Panc1 (cell line): ENCODE data around the gene PAX5. TPM values are rescaled to one million over a fixed set of nuclear protein-coding genes. Genes with fewer than 3 reads are reported as not detected.

Experiments
- ATAC-seq: fragments of 200-7000 bp; cut with Tn5 transposase; 2 replicates; pipeline ENCODE4 v1.9.1; 2020; ENCODE audit warnings: mild to moderate bottlenecking, moderate library complexity
- BruUV-seq: library from RNA; stranded (reverse); fragments of 400-500 nt; replicated peaks from 2 replicates; lab custom pipeline; 2021; lab: Mats Ljungman, UMichigan
- CTCF ChIA-PET: fragments of 300-600 bp; sonication (Branson Sonifier 250); formaldehyde crosslinking; loops from one replicate; lab custom pipeline; 2022; ENCODE audit warnings: antibody characterized with exemption; lab: Charles Lee
- POLR2A ChIA-PET: fragments of 300-600 bp; sonication (Branson Sonifier 250); formaldehyde crosslinking; loops from one replicate; lab custom pipeline; 2022; ENCODE audit warnings: antibody characterized with exemption; lab: Charles Lee
- DNase-seq: peaks from one replicate; pipeline ENCODE4 v3.0.0-alpha.2; 2010; ENCODE audit warnings: low read depth, low spot score
- H3K27ac ChIP-seq: 2 replicates; pipeline ENCODE4 v1.5.1; 2011; ENCODE audit warnings: mild to moderate bottlenecking, low read length, inconsistent platforms
- H3K27me3 ChIP-seq: fragments of 200-500 bp; sonication (Bioruptor generic); 2 replicates; pipeline ENCODE4 v1.6.0; 2014; ENCODE audit warnings: low read length, inconsistent platforms; ENCODE audit not compliant: control insufficient read depth, insufficient read depth
- H3K36me3 ChIP-seq: fragments of 200-500 bp; sonication (Bioruptor generic); 2 replicates; pipeline ENCODE4 v1.5.1; 2014; ENCODE audit warnings: inconsistent platforms, mild to moderate bottlenecking, low read length, moderate library complexity; ENCODE audit not compliant: control insufficient read depth, insufficient read depth
- H3K4me1 ChIP-seq: 2 replicates; pipeline ENCODE4 v1.5.1; 2011; ENCODE audit warnings: inconsistent platforms, mild to moderate bottlenecking, low read length, moderate library complexity; ENCODE audit not compliant: control insufficient read depth, insufficient read depth
- H3K4me3 ChIP-seq, 2 experiments: 2 replicates each; pipeline ENCODE4 v1.5.1; 2011 to 2012; ENCODE audit warnings: low read depth in 2 of 2, low read length in 2 of 2, mild to moderate bottlenecking in 2 of 2, inconsistent platforms in 1 of 2, moderate library complexity in 1 of 2
- H3K9me3 ChIP-seq: fragments of 200-500 bp; sonication (Bioruptor generic); 2 replicates; pipeline ENCODE4 v1.5.1; 2014; ENCODE audit warnings: low read depth, mild to moderate bottlenecking, inconsistent platforms, low read length, moderate library complexity; ENCODE audit not compliant: control insufficient read depth, insufficient read depth
- POLR2AphosphoS5 ChIP-seq: IDR thresholded peaks from 2 replicates; pipeline ENCODE4 v1.6.1; 2012; ENCODE audit warnings: mild to moderate bottlenecking, low read depth, low read length, moderate library complexity
- SIN3A ChIP-seq: IDR thresholded peaks from 2 replicates; pipeline ENCODE4 v1.6.1; 2012; ENCODE audit warnings: low read depth, mild to moderate bottlenecking, low read length, moderate library complexity, borderline replicate concordance; ENCODE audit not compliant: insufficient read depth
- TCF7L2 ChIP-seq: IDR thresholded peaks from 2 replicates; pipeline ENCODE4 v1.6.1; 2011; ENCODE audit warnings: mild to moderate bottlenecking, low read depth, low read length, inconsistent platforms
- in situ Hi-C: cut with HindIII; loops from 2 replicates; pipeline ENCODE4 v1.10.0; 2016; ENCODE audit warnings: low sequenced_read_pairs, low pct_unique_long_range_greater_than_20kb
- intact Hi-C: fragments of 100-400 bp; cut with micrococcal nuclease; formaldehyde crosslinking; loops from one replicate; pipeline ENCODE4 v1.10.0; 2022; ENCODE audit not compliant: unreplicated experiment
- total RNA-seq: library from RNA; stranded (reverse); gene quantifications from one replicate; pipeline ENCODE4 v1.2.1, GENCODE V29; 2021; ENCODE audit not compliant: unreplicated experiment
- TF ChIP-seq, protein P1 (sequence below), 2 experiments: IDR thresholded peaks; 2 replicates each; pipeline ENCODE4 v1.6.1; 2011 to 2012; ENCODE audit warnings: low read depth in 2 of 2, control low read depth in 1 of 2, low read length in 1 of 2, mild to moderate bottlenecking in 1 of 2, moderate library complexity in 1 of 2; ENCODE audit not compliant: insufficient read depth in 1 of 2
- TF ChIP-seq, protein P2 (sequence below): fragments of 450-650 bp; IDR thresholded peaks from 2 replicates; pipeline ENCODE4 v1.5.1; 2017; ENCODE audit warnings: mild to moderate bottlenecking

The PAX5 gene
- total RNA-seq, 1 experiment from 2014 or later: 0.39 TPM

DNA sequence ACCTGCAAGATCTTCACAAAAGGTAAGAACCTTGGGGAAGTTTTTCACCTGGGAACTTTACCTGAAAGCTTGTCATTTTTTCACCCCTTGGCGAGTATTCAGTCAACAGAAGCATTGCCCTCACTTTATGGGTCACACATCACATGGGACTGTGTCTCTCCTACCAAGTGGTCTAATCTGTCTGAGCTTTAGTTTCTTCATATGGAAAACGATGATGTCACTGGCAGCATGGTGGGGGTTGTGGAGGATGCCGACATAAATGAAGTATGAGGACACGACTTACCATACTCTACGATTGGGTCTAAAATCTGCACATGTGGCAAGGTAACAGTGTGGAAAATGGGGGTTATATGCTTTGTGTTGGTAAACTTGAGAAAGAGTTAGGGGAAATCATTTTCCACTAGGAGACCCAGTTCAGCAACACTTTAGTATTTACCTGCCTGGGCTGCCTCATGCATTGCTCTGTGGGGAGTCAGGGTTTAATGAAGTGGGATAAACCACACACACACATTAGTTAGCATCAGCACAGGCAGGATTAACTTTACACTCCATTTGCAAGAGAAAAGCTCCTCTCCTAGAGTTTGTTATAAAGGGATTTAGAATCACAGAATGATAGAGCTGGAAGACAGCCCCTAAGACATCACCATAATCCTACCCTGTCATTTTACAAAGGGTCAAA lies 19.8 kb upstream of the PAX5 start:
- DNase-seq (no peak), ATAC-seq (no peak)
- in situ Hi-C loops: no loop called here
- Histone ChIP-seq H3K4me3 (no peak overlapping the region), H3K36me3 (no peaks in the 10 kb centered on the region), H3K9me3 (no peaks in the 10 kb centered on the region), H3K4me1 (no peaks in the 10 kb centered on the region), H3K27ac (no peak overlapping the region), H3K27me3 (peaks cover 71% of the 10 kb centered on the region)
- intact Hi-C loops: no loop called here
- TF ChIP-seq, protein P1, sequence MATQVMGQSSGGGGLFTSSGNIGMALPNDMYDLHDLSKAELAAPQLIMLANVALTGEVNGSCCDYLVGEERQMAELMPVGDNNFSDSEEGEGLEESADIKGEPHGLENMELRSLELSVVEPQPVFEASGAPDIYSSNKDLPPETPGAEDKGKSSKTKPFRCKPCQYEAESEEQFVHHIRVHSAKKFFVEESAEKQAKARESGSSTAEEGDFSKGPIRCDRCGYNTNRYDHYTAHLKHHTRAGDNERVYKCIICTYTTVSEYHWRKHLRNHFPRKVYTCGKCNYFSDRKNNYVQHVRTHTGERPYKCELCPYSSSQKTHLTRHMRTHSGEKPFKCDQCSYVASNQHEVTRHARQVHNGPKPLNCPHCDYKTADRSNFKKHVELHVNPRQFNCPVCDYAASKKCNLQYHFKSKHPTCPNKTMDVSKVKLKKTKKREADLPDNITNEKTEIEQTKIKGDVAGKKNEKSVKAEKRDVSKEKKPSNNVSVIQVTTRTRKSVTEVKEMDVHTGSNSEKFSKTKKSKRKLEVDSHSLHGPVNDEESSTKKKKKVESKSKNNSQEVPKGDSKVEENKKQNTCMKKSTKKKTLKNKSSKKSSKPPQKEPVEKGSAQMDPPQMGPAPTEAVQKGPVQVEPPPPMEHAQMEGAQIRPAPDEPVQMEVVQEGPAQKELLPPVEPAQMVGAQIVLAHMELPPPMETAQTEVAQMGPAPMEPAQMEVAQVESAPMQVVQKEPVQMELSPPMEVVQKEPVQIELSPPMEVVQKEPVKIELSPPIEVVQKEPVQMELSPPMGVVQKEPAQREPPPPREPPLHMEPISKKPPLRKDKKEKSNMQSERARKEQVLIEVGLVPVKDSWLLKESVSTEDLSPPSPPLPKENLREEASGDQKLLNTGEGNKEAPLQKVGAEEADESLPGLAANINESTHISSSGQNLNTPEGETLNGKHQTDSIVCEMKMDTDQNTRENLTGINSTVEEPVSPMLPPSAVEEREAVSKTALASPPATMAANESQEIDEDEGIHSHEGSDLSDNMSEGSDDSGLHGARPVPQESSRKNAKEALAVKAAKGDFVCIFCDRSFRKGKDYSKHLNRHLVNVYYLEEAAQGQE (IDR thresholded peaks at IDR 0.05; ENCODE audit: insufficient read depth in 1 of 2, low read depth in 2 of 2, low read length in 1 of 2): no peak
- no peak for TF ChIP-seq POLR2AphosphoS5
- no peak for TF ChIP-seq SIN3A
- TF ChIP-seq TCF7L2: no peak
- TF ChIP-seq, protein P2, sequence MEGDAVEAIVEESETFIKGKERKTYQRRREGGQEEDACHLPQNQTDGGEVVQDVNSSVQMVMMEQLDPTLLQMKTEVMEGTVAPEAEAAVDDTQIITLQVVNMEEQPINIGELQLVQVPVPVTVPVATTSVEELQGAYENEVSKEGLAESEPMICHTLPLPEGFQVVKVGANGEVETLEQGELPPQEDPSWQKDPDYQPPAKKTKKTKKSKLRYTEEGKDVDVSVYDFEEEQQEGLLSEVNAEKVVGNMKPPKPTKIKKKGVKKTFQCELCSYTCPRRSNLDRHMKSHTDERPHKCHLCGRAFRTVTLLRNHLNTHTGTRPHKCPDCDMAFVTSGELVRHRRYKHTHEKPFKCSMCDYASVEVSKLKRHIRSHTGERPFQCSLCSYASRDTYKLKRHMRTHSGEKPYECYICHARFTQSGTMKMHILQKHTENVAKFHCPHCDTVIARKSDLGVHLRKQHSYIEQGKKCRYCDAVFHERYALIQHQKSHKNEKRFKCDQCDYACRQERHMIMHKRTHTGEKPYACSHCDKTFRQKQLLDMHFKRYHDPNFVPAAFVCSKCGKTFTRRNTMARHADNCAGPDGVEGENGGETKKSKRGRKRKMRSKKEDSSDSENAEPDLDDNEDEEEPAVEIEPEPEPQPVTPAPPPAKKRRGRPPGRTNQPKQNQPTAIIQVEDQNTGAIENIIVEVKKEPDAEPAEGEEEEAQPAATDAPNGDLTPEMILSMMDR: no peak
- POLR2A ChIA-PET: no interaction called here
- BruUV-seq: no TSS peak
- CTCF ChIA-PET: interaction anchor here (0.9 kb wide), 1 partner anchor 17 kb away, joined by 3 read pairs; no protein-coding TSS in a partner anchor

DNA sequence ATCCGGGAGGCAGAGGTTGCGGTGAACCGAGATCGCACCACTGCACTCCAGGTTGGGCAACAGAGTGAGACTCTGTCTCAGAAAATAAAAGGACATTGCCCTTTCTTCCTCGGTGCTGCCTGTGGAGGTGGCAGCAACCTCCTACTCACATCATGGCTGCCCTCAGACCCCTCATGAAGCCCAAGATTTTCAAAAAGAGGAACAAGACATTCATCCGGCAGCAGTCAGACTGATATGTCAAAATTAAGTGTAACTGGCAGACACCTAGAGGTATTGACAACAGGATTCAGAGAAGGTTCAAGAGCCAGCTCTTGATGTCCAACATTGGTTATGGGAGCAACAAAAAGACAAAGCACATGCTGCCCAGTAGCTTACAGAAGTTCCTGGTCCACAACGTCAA lies 12.6 kb upstream of the PAX5 start:
- ChIA-PET CTCF (no interaction called here), POLR2A (interaction anchor here (0.7 kb wide), 1 partner anchor 49 kb away, joined by 4 read pairs; no protein-coding TSS in a partner anchor)
- no TSS peak for BruUV-seq
- Histone ChIP-seq H3K9me3 (no peaks in the 10 kb centered on the region), H3K4me1 (no peaks in the 10 kb centered on the region), H3K36me3 (no peaks in the 10 kb centered on the region), H3K4me3 (no peak overlapping the region), H3K27ac (no peak overlapping the region), H3K27me3 (peaks cover 42% of the 10 kb centered on the region)
- ATAC-seq (no peak), DNase-seq (no peak)
- TF ChIP-seq POLR2AphosphoS5: no peak
- TF ChIP-seq TCF7L2: no peak
- TF ChIP-seq SIN3A: no peak
- TF ChIP-seq, protein P2: no peak
- TF ChIP-seq, protein P1 (IDR thresholded peaks at IDR 0.05; ENCODE audit: insufficient read depth in 1 of 2, low read depth in 2 of 2, low read length in 1 of 2): no peak
- in situ Hi-C loops (no loop called here), intact Hi-C loops (no loop called here)
